Activated CD8-positive, alpha-beta T cell treated with anti-CD3 and anti-CD28 coated beads, Interleukin-2, amount 10 ng/mL, durations not matched to agents 7 days and 5 days (primary cell): Measurements from ENCODE around the gene PTPRU. TPM values are rescaled to one million over a fixed set of nuclear protein-coding genes. Genes with fewer than 3 reads are reported as not detected.

Experiments
- ATAC-seq: fragments of 150-1000 bp; cut with Tn5 transposase; one replicate; pipeline ENCODE4 v1.10.0; 2021; ENCODE audit warnings: moderate library complexity
- CTCF ChIA-PET: fragments of 350-600 bp; sonication (Branson Sonifier 250); formaldehyde crosslinking; loops from one replicate; lab custom pipeline; 2021; ENCODE audit warnings: antibody characterized with exemption; lab: Charles Lee
- POLR2A ChIA-PET: fragments of 350-600 bp; sonication (Branson Sonifier 250); formaldehyde crosslinking; loops from one replicate; lab custom pipeline; 2021; ENCODE audit warnings: antibody characterized with exemption; lab: Charles Lee
- DNase-seq: peaks from one replicate; pipeline ENCODE4 v3.0.0-alpha.2; 2020
- H3K27ac Mint-ChIP-seq: one replicate; pipeline ENCODE4 v1.8.0; 2021; ENCODE audit warnings: mild to moderate bottlenecking, mixed read lengths
- H3K27me3 Mint-ChIP-seq: one replicate; pipeline ENCODE4 v1.8.0; 2021; ENCODE audit warnings: low read depth, mixed read lengths
- H3K36me3 Mint-ChIP-seq: one replicate; pipeline ENCODE4 v1.8.0; 2021; ENCODE audit warnings: low read depth, mixed read lengths
- H3K4me1 Mint-ChIP-seq: one replicate; pipeline ENCODE4 v1.8.0; 2021; ENCODE audit warnings: low read depth, mixed read lengths
- H3K4me3 Mint-ChIP-seq: one replicate; pipeline ENCODE4 v1.8.0; 2021; ENCODE audit warnings: mild to moderate bottlenecking, mixed read lengths
- H3K9me3 Mint-ChIP-seq: one replicate; pipeline ENCODE4 v1.8.0; 2022; ENCODE audit warnings: mixed read lengths; ENCODE audit not compliant: insufficient read depth
- total RNA-seq, 2 experiments: library from RNA; stranded (reverse); gene quantifications; one replicate each; pipeline ENCODE4 v1.2.3, GENCODE V29; 2021

PTPRU gene
- total RNA-seq, 2 experiments from 2014 or later, result 0.13 TPM; not detected in 1

- DNase-seq, result no peak
- CTCF ChIA-PET, result no interaction called here
- H3K36me3 Mint-ChIP-seq, result no peaks in the 10 kb centered on the region
- peaks cover 17% of the 10 kb centered on the region for H3K27me3 Mint-ChIP-seq
- ATAC-seq, result no peak
- H3K9me3 Mint-ChIP-seq, result peaks cover under 1% of the 10 kb centered on the region
- POLR2A ChIA-PET, result no interaction called here
- no peak overlapping the region for H3K27ac Mint-ChIP-seq
- H3K4me3 Mint-ChIP-seq, result no peak overlapping the region
- H3K4me1 Mint-ChIP-seq, result no peaks in the 10 kb centered on the region
Measured at GRCh38 chr1:29371332-29371731, 135.0 kb downstream of the PTPRU start.

GRCh38 chr1:29372108-29372507, 135.8 kb downstream of the PTPRU start:
- H3K4me1 Mint-ChIP-seq, result no peaks in the 10 kb centered on the region
- H3K9me3 Mint-ChIP-seq, result peaks cover 4% of the 10 kb centered on the region
- no peak for DNase-seq
- CTCF ChIA-PET, result no interaction called here
- H3K27me3 Mint-ChIP-seq, result peaks cover 19% of the 10 kb centered on the region
- no peaks in the 10 kb centered on the region for H3K36me3 Mint-ChIP-seq
- H3K27ac Mint-ChIP-seq, result no peak overlapping the region
- POLR2A ChIA-PET, result no interaction called here
- ATAC-seq, result no peak
- H3K4me3 Mint-ChIP-seq, result no peak overlapping the region

Other genes starting within 250 kb of the PTPRU start
- not detected for gene TMEM200B, start 112.6 kb upstream of the PTPRU start, total RNA-seq
- gene SRSF4, start 54.6 kb upstream of the PTPRU start, total RNA-seq, result 100 to 1,000 TPM; 122 to 124 TPM
- 10 to 100 TPM; 23.5 to 26.4 TPM for gene MECR, start 5.6 kb upstream of the PTPRU start, total RNA-seq